Loucy (cell line): ENCODE results near the gene FABP3.
A peak's percentile ranks its signal among the peaks of the same experiment; 100 is the strongest.

Experiments
- H2AFZ ChIP-seq: fragments of 200-600 bp; sonication (generic); 2 replicates; pipeline ENCODE4 v1.6.0; 2016; ENCODE audit warnings: antibody characterized with exemption, mild to moderate bottlenecking, low read length, moderate library complexity
- H3F3A ChIP-seq: fragments of 200-600 bp; 2 replicates; pipeline ENCODE4 v1.6.0; 2016; ENCODE audit warnings: antibody characterized with exemption, low read depth, mild to moderate bottlenecking
- H3K27me3 ChIP-seq: fragments of 200-600 bp; sonication (generic); 2 replicates; pipeline ENCODE4 v1.6.1; 2014; ENCODE audit warnings: low read length, mild to moderate bottlenecking; ENCODE audit not compliant: insufficient read depth, poor library complexity, severe bottlenecking
- H3K36me3 ChIP-seq: fragments of 200-600 bp; sonication (generic); 2 replicates; pipeline ENCODE4 v1.6.1; 2016; ENCODE audit warnings: low read length; ENCODE audit not compliant: insufficient read depth
- H3K4me1 ChIP-seq: fragments of 200-600 bp; sonication (generic); 2 replicates; pipeline ENCODE4 v1.5.1; 2014; ENCODE audit warnings: low read length, mild to moderate bottlenecking; ENCODE audit not compliant: insufficient read depth, poor library complexity, severe bottlenecking
- H3K4me2 ChIP-seq: fragments of 200-600 bp; sonication (generic); 2 replicates; pipeline ENCODE4 v1.6.0; 2014; ENCODE audit warnings: antibody characterized with exemption, low read length, low read depth, mild to moderate bottlenecking; ENCODE audit not compliant: poor library complexity, severe bottlenecking
- H3K4me3 ChIP-seq: fragments of 200-600 bp; sonication (generic); 2 replicates; pipeline ENCODE4 v1.5.1; 2014; ENCODE audit warnings: low read length, mild to moderate bottlenecking, mixed read lengths; ENCODE audit not compliant: poor library complexity, severe bottlenecking
- H3K79me2 ChIP-seq: fragments of 200-600 bp; sonication (generic); 2 replicates; pipeline ENCODE4 v1.6.1; 2014; ENCODE audit warnings: low read length; ENCODE audit not compliant: insufficient read depth
- H3K9ac ChIP-seq: fragments of 200-600 bp; sonication (generic); 2 replicates; pipeline ENCODE4 v1.6.0; 2014; ENCODE audit warnings: mild to moderate bottlenecking, low read depth, low read length, moderate library complexity; ENCODE audit not compliant: poor library complexity, severe bottlenecking
- H3K9me2 ChIP-seq: fragments of 200-600 bp; sonication (generic); replicated peaks from 2 replicates; pipeline ENCODE4 v1.6.1; 2016; ENCODE audit warnings: low read depth, low read length, mixed read lengths
- H3K9me3 ChIP-seq: fragments of 200-600 bp; sonication (generic); 2 replicates; pipeline ENCODE4 v1.6.1; 2014; ENCODE audit warnings: mild to moderate bottlenecking, antibody characterized with exemption, low read length, low read depth; ENCODE audit not compliant: insufficient read depth
- H4K20me1 ChIP-seq: fragments of 200-600 bp; sonication (generic); 2 replicates; pipeline ENCODE4 v1.6.0; 2014; ENCODE audit warnings: antibody characterized with exemption, low read length, mild to moderate bottlenecking; ENCODE audit not compliant: insufficient read depth, poor library complexity, severe bottlenecking
- CTCF ChIP-seq: fragments of 200-600 bp; sonication (generic); conservative IDR thresholded peaks from 2 replicates; pipeline ENCODE4 v1.5.1; 2014; ENCODE audit warnings: mild to moderate bottlenecking, antibody characterized with exemption, low read length
- EZH2phosphoT487 ChIP-seq: fragments of 200-600 bp; IDR thresholded peaks from 2 replicates; pipeline ENCODE4 v1.6.1; 2018; ENCODE audit warnings: antibody characterized with exemption, mild to moderate bottlenecking, moderate library complexity, borderline replicate concordance

FABP3 gene

GRCh38 chr1:31344503-31344902 lies 28.4 kb downstream of the FABP3 start:
- Histone ChIP-seq H3F3A (no peaks in the 10 kb centered on the region), H3K4me2 (no peak overlapping the region), H3K9me2 (no peaks in the 10 kb centered on the region), H4K20me1 (no peaks in the 10 kb centered on the region), H3K27me3 (no peaks in the 10 kb centered on the region), H3K9ac (no peak overlapping the region), H3K79me2 (no peaks in the 10 kb centered on the region), H3K9me3 (no peaks in the 10 kb centered on the region), H2AFZ (no peak overlapping the region), H3K4me3 (no peak overlapping the region), H3K36me3 (peaks cover 11% of the 10 kb centered on the region), H3K4me1 (no peaks in the 10 kb centered on the region)
- no peak for TF ChIP-seq CTCF
- TF ChIP-seq EZH2phosphoT487 = no peak

- Histone ChIP-seq H3F3A (no peaks in the 10 kb centered on the region), H3K36me3 (peaks cover 8% of the 10 kb centered on the region; the same call in 1 of the 2 replicates), H4K20me1 (no peaks in the 10 kb centered on the region), H3K27me3 (no peaks in the 10 kb centered on the region), H3K79me2 (no peaks in the 10 kb centered on the region), H2AFZ (no peak overlapping the region), H3K9me3 (no peaks in the 10 kb centered on the region), H3K4me1 (no peaks in the 10 kb centered on the region), H3K4me3 (no peak overlapping the region), H3K4me2 (no peak overlapping the region), H3K9me2 (no peaks in the 10 kb centered on the region), H3K9ac (no peak overlapping the region)
- TF ChIP-seq EZH2phosphoT487 (no peak), CTCF (no peak)
Observed at GRCh38 chr1:31336687-31337467, 36.0 kb downstream of the FABP3 start.

- TF ChIP-seq CTCF (peak; percentile 73), EZH2phosphoT487 (no peak)
Observed at GRCh38 chr1:31335007-31335406, 37.9 kb downstream of the FABP3 start.

More at GRCh38 chr1:31335007-31335406, 37.9 kb downstream of the FABP3 start:
- H2AFZ ChIP-seq = no peak overlapping the region
- H3F3A ChIP-seq = no peaks in the 10 kb centered on the region
- H3K4me1 ChIP-seq = no peaks in the 10 kb centered on the region
- no peak overlapping the region for H3K9ac ChIP-seq
- H3K27me3 ChIP-seq = no peaks in the 10 kb centered on the region
- H4K20me1 ChIP-seq = no peaks in the 10 kb centered on the region
- no peak overlapping the region for H3K4me2 ChIP-seq
- no peaks in the 10 kb centered on the region for H3K9me2 ChIP-seq
- H3K79me2 ChIP-seq = no peaks in the 10 kb centered on the region
- peaks cover 8% of the 10 kb centered on the region; the same call in 1 of the 2 replicates for H3K36me3 ChIP-seq
- H3K4me3 ChIP-seq = no peak overlapping the region
- H3K9me3 ChIP-seq = no peaks in the 10 kb centered on the region
